H1 (cell line): ENCODE results near the gene FPR3. TPM values are rescaled to one million over a fixed set of nuclear protein-coding genes. Genes with fewer than 3 reads are reported as not detected.
A peak's percentile ranks its signal among the peaks of the same experiment; 100 is the strongest.
"Not testable (repeated sequence)": the region's sequence is repeated elsewhere in the genome, so short reads cannot be mapped to it uniquely, and the experiment has no call there.

Source experiments
- CTCF ChIA-PET: fragments of 300-600 bp; sonication (Branson Sonifier 250); formaldehyde crosslinking; loops from one replicate; lab custom pipeline; 2021; ENCODE audit not compliant: partially characterized antibody; lab: Charles Lee
- POLR2A ChIA-PET: fragments of 300-600 bp; sonication (Branson Sonifier 250); formaldehyde crosslinking; loops from one replicate; lab custom pipeline; 2021; ENCODE audit warnings: inconsistent platforms; ENCODE audit not compliant: partially characterized antibody; lab: Charles Lee
- DNase-seq, 2 experiments: peaks; one replicate each; pipeline versions ENCODE4 v3.0.0 to v3.0.0-alpha.2; 2010 to 2022; ENCODE audit warnings: low spot score in 2 of 2, low read depth in 1 of 2, mixed read lengths in 1 of 2
- FAIRE-seq: peaks from 2 replicates; lab custom pipeline; 2011; peaks lifted over from hg19 to GRCh38; lab: Jason Lieb, UNC
- H2AFZ ChIP-seq: 2 replicates; pipeline ENCODE4 v1.8.1; 2012; ENCODE audit warnings: low read length, inconsistent platforms
- H2AK5ac ChIP-seq: 2 replicates; pipeline ENCODE4 v1.6.1; 2013; ENCODE audit warnings: low read depth, low read length
- H2BK120ac ChIP-seq: replicated peaks from 2 replicates; pipeline ENCODE3; 2013; ENCODE audit warnings: low read depth, low read length, inconsistent platforms
- H2BK12ac ChIP-seq: 2 replicates; pipeline ENCODE4 v1.6.1; 2013; ENCODE audit warnings: low read depth, low read length
- H2BK15ac ChIP-seq: 2 replicates; pipeline ENCODE4 v1.6.1; 2013; ENCODE audit warnings: low read length
- H2BK20ac ChIP-seq: 2 replicates; pipeline ENCODE4 v1.6.1; 2013; ENCODE audit warnings: low read length
- H2BK5ac ChIP-seq: 2 replicates; pipeline ENCODE4 v1.6.1; 2013; ENCODE audit warnings: low read depth, low read length
- H3K14ac ChIP-seq: 2 replicates; pipeline ENCODE4 v1.6.1; 2013; ENCODE audit warnings: inconsistent platforms; ENCODE audit not compliant: insufficient read length
- H3K18ac ChIP-seq: 2 replicates; pipeline ENCODE4 v1.6.1; 2013; ENCODE audit warnings: low read length; ENCODE audit errors: extremely low read depth
- H3K23ac ChIP-seq: 2 replicates; pipeline ENCODE4 v1.6.1; 2013; ENCODE audit warnings: inconsistent platforms; ENCODE audit not compliant: insufficient read length
- H3K23me2 ChIP-seq: 2 replicates; pipeline ENCODE4 v1.6.1; 2013; ENCODE audit warnings: low read depth, low read length
- H3K27ac ChIP-seq: 2 replicates; pipeline ENCODE4 v1.6.1; 2011; ENCODE audit warnings: low read depth, low read length, inconsistent platforms
- H3K27me3 ChIP-seq, 4 experiments: replicated peaks in 1 of 4; 1 replicate in 1 of 4; 2 replicates in 3 of 4; pipeline versions ENCODE4 v1.6.1 to v1.8.1; 2011 to 2013; ENCODE audit warnings: low read length in 3 of 4, mild to moderate bottlenecking in 3 of 4, inconsistent platforms in 2 of 4, mixed read lengths in 2 of 4, moderate library complexity in 1 of 4; ENCODE audit not compliant: control insufficient read depth in 3 of 4, insufficient read depth in 3 of 4; ENCODE audit errors: extremely low read depth in 1 of 4
- H3K36me3 ChIP-seq, 4 experiments: 2 replicates each; pipeline versions ENCODE4 v1.6.1 to v1.8.1; 2011 to 2013; ENCODE audit warnings: mild to moderate bottlenecking in 4 of 4, low read length in 3 of 4, moderate library complexity in 2 of 4, control low read depth in 1 of 4, inconsistent platforms in 1 of 4; ENCODE audit not compliant: insufficient read depth in 4 of 4, control insufficient read depth in 2 of 4
- H3K4ac ChIP-seq: replicated peaks from 2 replicates; pipeline ENCODE3; 2013; ENCODE audit warnings: low read length, low read depth, mixed read lengths, inconsistent platforms; ENCODE audit not compliant: insufficient read length
- H3K4me1 ChIP-seq, 4 experiments: replicated peaks in 1 of 4; 1 replicate in 1 of 4; 2 replicates in 3 of 4; pipeline versions ENCODE4 v1.6.1 to v1.8.1; 2011 to 2013; ENCODE audit warnings: low read length in 3 of 4, inconsistent platforms in 2 of 4, mixed read lengths in 1 of 4; ENCODE audit not compliant: insufficient read depth in 4 of 4, control insufficient read depth in 3 of 4
- H3K4me2 ChIP-seq, 2 experiments: 2 replicates each; pipeline versions ENCODE4 v1.6.1 to v1.8.1; 2011 to 2013; ENCODE audit warnings: low read depth in 2 of 2, low read length in 2 of 2, control low read depth in 1 of 2, inconsistent platforms in 1 of 2, mild to moderate bottlenecking in 1 of 2; ENCODE audit not compliant: insufficient read depth in 1 of 2
- H3K4me3 ChIP-seq, 4 experiments: fragments of 200-600, 300-600 bp in 1 of 4; sonication (generic), shearing (Covaris generic), sonication (Bioruptor Twin) in 1 of 4; 2 replicates each; pipeline versions ENCODE4 v1.5.1 to v1.8.1; 2011 to 2016; ENCODE audit warnings: low read length in 4 of 4, low read depth in 3 of 4, control low read depth in 2 of 4, inconsistent platforms in 2 of 4, mild to moderate bottlenecking in 2 of 4, mixed read lengths in 1 of 4, moderate library complexity in 1 of 4; ENCODE audit not compliant: insufficient read depth in 2 of 4; ENCODE audit errors: extremely low read depth in 1 of 4
- H3K56ac ChIP-seq: replicated peaks from 2 replicates; pipeline ENCODE3; 2013; ENCODE audit warnings: low read depth, mild to moderate bottlenecking, mixed read lengths, low read length, inconsistent platforms; ENCODE audit not compliant: insufficient read length
- H3K79me1 ChIP-seq: 2 replicates; pipeline ENCODE4 v1.6.1; 2013; ENCODE audit warnings: low read depth, low read length, control low read depth
- H3K79me2 ChIP-seq, 2 experiments: 2 replicates each; pipeline versions ENCODE4 v1.6.1 to v1.8.1; 2012 to 2013; ENCODE audit warnings: low read length in 2 of 2, mild to moderate bottlenecking in 2 of 2, inconsistent platforms in 1 of 2; ENCODE audit not compliant: insufficient read depth in 2 of 2, control insufficient read depth in 1 of 2
- H3K9ac ChIP-seq, 4 experiments: replicated peaks in 1 of 4; 1 replicate in 1 of 4; 2 replicates in 3 of 4; pipeline versions ENCODE4 v1.6.1 to v1.8.1; 2011 to 2013; ENCODE audit warnings: low read depth in 3 of 4, low read length in 3 of 4, control low read depth in 2 of 4, mild to moderate bottlenecking in 2 of 4, moderate library complexity in 2 of 4, inconsistent platforms in 1 of 4; ENCODE audit errors: extremely low read depth in 1 of 4
- H3K9me3 ChIP-seq, 2 experiments: 2 replicates each; pipeline versions ENCODE4 v1.6.1 to v1.8.1; 2012 to 2013; ENCODE audit warnings: mild to moderate bottlenecking in 2 of 2, moderate library complexity in 2 of 2, control low read depth in 1 of 2, inconsistent platforms in 1 of 2, low read depth in 1 of 2, low read length in 1 of 2, mixed read lengths in 1 of 2; ENCODE audit not compliant: insufficient read depth in 2 of 2
- H4K20me1 ChIP-seq, 2 experiments: replicated peaks in 1 of 2; 2 replicates each; pipeline versions ENCODE3 to v1.8.1; 2011 to 2013; ENCODE audit warnings: inconsistent platforms in 2 of 2, low read length in 2 of 2, mild to moderate bottlenecking in 1 of 2; ENCODE audit not compliant: insufficient read depth in 2 of 2, control insufficient read depth in 1 of 2
- H4K5ac ChIP-seq: 2 replicates; pipeline ENCODE4 v1.6.1; 2013; ENCODE audit warnings: low read length, low read depth, mixed read lengths, inconsistent platforms; ENCODE audit not compliant: insufficient read length
- H4K8ac ChIP-seq: 2 replicates; pipeline ENCODE4 v1.8.0; 2013; ENCODE audit warnings: mild to moderate bottlenecking, moderate library complexity, low read length, inconsistent platforms; ENCODE audit not compliant: insufficient read depth; ENCODE audit errors: extremely low read depth
- H4K91ac ChIP-seq: replicated peaks from 2 replicates; pipeline ENCODE3; 2013; ENCODE audit warnings: low read length, mixed read lengths, inconsistent platforms; ENCODE audit not compliant: insufficient read length
- WGBS, 2 experiments: shearing (Covaris generic) in 1 of 2; methylation state at CpG; one replicate each; pipeline versions ENCODE4 v1.1.6 to v1.1.7; 2013 to 2015; ENCODE audit warnings: low lambda C conversion rate in 2 of 2, mixed read lengths in 2 of 2, inconsistent platforms in 1 of 2, low coverage in 1 of 2, missing lambda C conversion rate in 1 of 2; ENCODE audit not compliant: insufficient replicate concordance in 2 of 2, insufficient coverage in 1 of 2, insufficient read length in 1 of 2; ENCODE audit errors: extremely low coverage in 1 of 2, missing lambda C conversion rate in 1 of 2; 5-methylcytosine and 5-hydroxymethylcytosine counted together
- polyA plus RNA-seq, 7 experiments: library from polyadenylated mRNA; depleted of rRNA in 3 of 7; stranded (reverse) in 5 of 7; unstranded in 2 of 7; fragments of >200 nt in 5 of 7; fragments of 200-250 nt in 2 of 7; gene quantifications; 1 replicate in 5 of 7; 2 replicates in 1 of 7; 4 replicates in 1 of 7; pipeline versions ENCODE4 v1.2.1 to v1.2.3, GENCODE V29; 2011 to 2013; ENCODE audit warnings: missing spikeins in 2 of 7, mixed read lengths in 2 of 7
- total RNA-seq: library from RNA; stranded (reverse); fragmentation: NEBNext Ultra II Directional; extraction: Animal tissue kit (Norgen Biotek cat#: 25700); gene quantifications from 2 replicates; pipeline ENCODE4 v1.2.1, GENCODE V29; 2021

The FPR3 gene
- total and polyA plus RNA-seq, 2 of the 8 experiments (the other 6 are each of a cell fraction or from before 2014, with no cell fraction given): not detected

GRCh38 chr19:51806571-51806970 lies 11.6 kb downstream of the FPR3 start:
- not testable (repeated sequence) for H3K23me2 ChIP-seq, H3K18ac ChIP-seq, H3K9ac ChIP-seq, H3K23ac ChIP-seq, H3K14ac ChIP-seq, FAIRE-seq, H3K79me2 ChIP-seq, H3K36me3 ChIP-seq, H4K91ac ChIP-seq, H3K4ac ChIP-seq, H3K79me1 ChIP-seq, H2AFZ ChIP-seq, H4K5ac ChIP-seq, H3K56ac ChIP-seq, H2BK12ac ChIP-seq, H4K20me1 ChIP-seq, DNase-seq, H2AK5ac ChIP-seq, H3K4me3 ChIP-seq, H3K4me1 ChIP-seq, H4K8ac ChIP-seq, H3K27ac ChIP-seq, H2BK20ac ChIP-seq, H2BK15ac ChIP-seq, H2BK120ac ChIP-seq, H3K27me3 ChIP-seq, H2BK5ac ChIP-seq
- WGBS, 2 experiments: 81% methylated on average over 5 of the region's 5 CpGs; no CpG with 5 or more reads in 1 of the 2 experiments
- peak overlapping the region in 1 of 2 experiments; percentile 33; a peak in 1 of 4 replicates for H3K4me2 ChIP-seq
- H3K9me3 ChIP-seq: peaks cover 11 to 18% of the 10 kb centered on the region in 2 experiments; a peak in 3 of 4 replicates
- CTCF ChIA-PET: interaction anchor here (0.9 kb wide), 1 partner anchor 11 kb away, joined by 3 read pairs; the partner anchor contains the start of gene FPR3
- POLR2A ChIA-PET: interaction anchor here (0.9 to 1.4 kb wide), 2 partner anchors 49 to 242 kb away, joined by 4 read pairs; partner anchors contain the start of gene ZNF432
